Measurements from ENCODE around the gene SOAT1.
A peak's percentile ranks its signal among the peaks of the same experiment; 100 is the strongest.

The SOAT1 gene

GRCh38 chr1:179288977-179289376, 4.6 kb upstream of the SOAT1 start:
- DNase-seq (ENCODE audit: low spot score), result no peak
- no peak for TF ChIP-seq CTCF (IDR thresholded peaks at IDR 0.05; ENCODE audit: extremely low read depth, insufficient read depth, missing control alignments)
- in situ Hi-C loops (cut with MboI; ENCODE audit: low pct_unique_long_range_greater_than_20kb, low sequenced_read_pairs, unreplicated experiment), result no loop called here

- TF ChIP-seq CTCF (IDR thresholded peaks at IDR 0.05; ENCODE audit: extremely low read depth, insufficient read depth, missing control alignments), result no peak
- DNase-seq (ENCODE audit: low spot score), result peak; percentile 31
- in situ Hi-C loops (cut with MboI; ENCODE audit: low pct_unique_long_range_greater_than_20kb, low sequenced_read_pairs, unreplicated experiment), result no loop called here
Observed at GRCh38 chr1:179295164-179295755, 1.7 kb downstream of the SOAT1 start.

GRCh38 chr1:179296356-179297104, 2.9 kb downstream of the SOAT1 start:
- no peak for DNase-seq (ENCODE audit: low spot score)
- TF ChIP-seq CTCF (IDR thresholded peaks at IDR 0.05; ENCODE audit: extremely low read depth, insufficient read depth, missing control alignments), result no peak
- in situ Hi-C loops (cut with MboI; ENCODE audit: low pct_unique_long_range_greater_than_20kb, low sequenced_read_pairs, unreplicated experiment), result no loop called here

GRCh38 chr1:179297105-179297378, 3.4 kb downstream of the SOAT1 start:
- TF ChIP-seq CTCF (IDR thresholded peaks at IDR 0.05; ENCODE audit: extremely low read depth, insufficient read depth, missing control alignments), result no peak
- in situ Hi-C loops (cut with MboI; ENCODE audit: low pct_unique_long_range_greater_than_20kb, low sequenced_read_pairs, unreplicated experiment), result no loop called here
- DNase-seq (ENCODE audit: low spot score), result no peak

GRCh38 chr1:179298952-179299351, 5.4 kb downstream of the SOAT1 start:
- TF ChIP-seq CTCF (IDR thresholded peaks at IDR 0.05; ENCODE audit: extremely low read depth, insufficient read depth, missing control alignments), result no peak
- in situ Hi-C loops (cut with MboI; ENCODE audit: low pct_unique_long_range_greater_than_20kb, low sequenced_read_pairs, unreplicated experiment), result no loop called here

GRCh38 chr1:179300112-179300511, 6.5 kb downstream of the SOAT1 start:
- in situ Hi-C loops (cut with MboI; ENCODE audit: low pct_unique_long_range_greater_than_20kb, low sequenced_read_pairs, unreplicated experiment), result no loop called here

More at GRCh38 chr1:179298952-179299351, 5.4 kb downstream of the SOAT1 start:
- peak; percentile 42 for DNase-seq (ENCODE audit: low spot score)

More at GRCh38 chr1:179300112-179300511, 6.5 kb downstream of the SOAT1 start:
- TF ChIP-seq CTCF (IDR thresholded peaks at IDR 0.05; ENCODE audit: extremely low read depth, insufficient read depth, missing control alignments), result no peak
- DNase-seq (ENCODE audit: low spot score), result no peak
